Superior temporal gyrus (tissue), 1 donor: ENCODE data around the gene CKAP5.
A peak's percentile ranks its signal among the peaks of the same experiment; 100 is the strongest.

Experiments
- DNase-seq: peaks from one replicate; pipeline ENCODE4 v3.0.0-alpha.2; 2016; ENCODE audit errors: extremely low spot score

Gene CKAP5

GRCh38 chr11:46698597-46698996 lies 147.5 kb downstream of the CKAP5 start:
- DNase-seq: no peak

- no peak for DNase-seq
These were observed 148.4 kb downstream of the CKAP5 start for GRCh38 chr11:46697723-46698122.

- DNase-seq: peak; percentile 67
These were observed 148.8 kb downstream of the CKAP5 start for GRCh38 chr11:46697303-46697702.

- DNase-seq: peak; percentile 97
These were observed 149.9 kb downstream of the CKAP5 start for GRCh38 chr11:46696212-46696558.

- DNase-seq: no peak
These were observed 150.5 kb downstream of the CKAP5 start for GRCh38 chr11:46695345-46696211.

GRCh38 chr11:46694607-46695006 lies 151.5 kb downstream of the CKAP5 start:
- DNase-seq: no peak

- no peak for DNase-seq
These were observed 152.0 kb downstream of the CKAP5 start for GRCh38 chr11:46694072-46694471.

- DNase-seq: no peak
These were observed 152.5 kb downstream of the CKAP5 start for GRCh38 chr11:46693597-46694012.
